ENCODE data around the gene RIMS4.
"Not testable (repeated sequence)": the region's sequence is repeated elsewhere in the genome, so short reads cannot be mapped to it uniquely, and the experiment has no call there.

RIMS4 gene

GRCh38 chr20:44830523-44830922, 20.2 kb upstream of the RIMS4 start:
- no peak for DNase-seq (ENCODE audit: low read depth in 2 of 2)

- no peak for DNase-seq (ENCODE audit: low read depth in 2 of 2)
These were observed 19.3 kb upstream of the RIMS4 start for GRCh38 chr20:44829688-44830087.

- DNase-seq (ENCODE audit: low read depth in 2 of 2) = no peak
These were observed 18.3 kb upstream of the RIMS4 start for GRCh38 chr20:44828640-44829039.

- DNase-seq (ENCODE audit: low read depth in 2 of 2) = no peak
These were observed 17.1 kb upstream of the RIMS4 start for GRCh38 chr20:44827401-44827800.

GRCh38 chr20:44821576-44821975, 11.2 kb upstream of the RIMS4 start:
- DNase-seq (ENCODE audit: low read depth in 2 of 2) = not testable (repeated sequence)

GRCh38 chr20:44819936-44820335, 9.6 kb upstream of the RIMS4 start:
- no peak for DNase-seq (ENCODE audit: low read depth in 2 of 2)

- no peak for DNase-seq (ENCODE audit: low read depth in 2 of 2)
These were observed 7.0 kb upstream of the RIMS4 start for GRCh38 chr20:44817143-44817910.

GRCh38 chr20:44814937-44815336, 4.6 kb upstream of the RIMS4 start:
- DNase-seq (ENCODE audit: low read depth in 2 of 2) = no peak

- no peak for DNase-seq (ENCODE audit: low read depth in 2 of 2)
These were observed 872 bp upstream of the RIMS4 start for GRCh38 chr20:44811150-44811685.

- no peak for DNase-seq (ENCODE audit: low read depth in 2 of 2)
These were observed 320 bp downstream of the RIMS4 start for GRCh38 chr20:44810061-44810390.

GRCh38 chr20:44809380-44810060, 826 bp downstream of the RIMS4 start:
- DNase-seq (ENCODE audit: low read depth in 2 of 2) = no peak

- no peak for DNase-seq (ENCODE audit: low read depth in 2 of 2)
These were observed 2.7 kb downstream of the RIMS4 start for GRCh38 chr20:44807684-44808056.

GRCh38 chr20:44807051-44807683, 3.2 kb downstream of the RIMS4 start:
- DNase-seq (ENCODE audit: low read depth in 2 of 2) = no peak

- DNase-seq (ENCODE audit: low read depth in 2 of 2) = no peak
These were observed 4.2 kb downstream of the RIMS4 start for GRCh38 chr20:44805979-44806620.

GRCh38 chr20:44805335-44805978, 4.9 kb downstream of the RIMS4 start:
- DNase-seq (ENCODE audit: low read depth in 2 of 2) = no peak

- DNase-seq (ENCODE audit: low read depth in 2 of 2) = no peak
These were observed 6.9 kb downstream of the RIMS4 start for GRCh38 chr20:44803383-44803941.

- DNase-seq (ENCODE audit: low read depth in 2 of 2) = no peak
These were observed 7.6 kb downstream of the RIMS4 start for GRCh38 chr20:44802702-44803101.

- DNase-seq (ENCODE audit: low read depth in 2 of 2) = no peak
These were observed 9.8 kb downstream of the RIMS4 start for GRCh38 chr20:44800391-44801046.

- DNase-seq (ENCODE audit: low read depth in 2 of 2) = no peak
These were observed 10.7 kb downstream of the RIMS4 start for GRCh38 chr20:44799691-44800090.

- DNase-seq (ENCODE audit: low read depth in 2 of 2) = no peak
These were observed 13.4 kb downstream of the RIMS4 start for GRCh38 chr20:44796758-44797457.

All from stimulated activated CD4-positive, alpha-beta T cell treated with anti-CD3 and anti-CD28 coated beads, Interleukin-4, amount 100 ng/mL, for 48 hours (primary cell).